ENCODE results near the gene MTARC1.

The MTARC1 gene

DNA sequence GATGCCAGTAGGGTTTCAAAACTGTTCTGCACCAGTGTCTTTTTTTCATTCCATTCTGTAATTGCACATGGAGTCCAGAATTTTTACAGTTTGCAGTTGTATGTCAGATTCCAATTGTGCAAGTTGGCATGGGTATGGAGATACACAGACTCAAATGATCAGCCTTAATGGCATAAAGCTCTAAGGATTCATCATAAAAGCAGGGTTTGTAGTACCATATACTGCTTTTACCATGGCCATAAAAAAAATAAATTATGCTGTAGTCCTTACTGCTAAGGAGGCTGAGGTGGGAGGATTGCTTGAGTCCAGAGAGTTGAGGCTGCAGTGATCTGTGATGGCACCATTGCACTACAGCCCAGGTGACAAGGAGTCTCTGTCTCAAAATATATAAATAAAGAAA lies 10.3 kb downstream of the MTARC1 start:
- no peak for DNase-seq
- intact Hi-C loops (cut with DNase I) = no loop called here

DNA sequence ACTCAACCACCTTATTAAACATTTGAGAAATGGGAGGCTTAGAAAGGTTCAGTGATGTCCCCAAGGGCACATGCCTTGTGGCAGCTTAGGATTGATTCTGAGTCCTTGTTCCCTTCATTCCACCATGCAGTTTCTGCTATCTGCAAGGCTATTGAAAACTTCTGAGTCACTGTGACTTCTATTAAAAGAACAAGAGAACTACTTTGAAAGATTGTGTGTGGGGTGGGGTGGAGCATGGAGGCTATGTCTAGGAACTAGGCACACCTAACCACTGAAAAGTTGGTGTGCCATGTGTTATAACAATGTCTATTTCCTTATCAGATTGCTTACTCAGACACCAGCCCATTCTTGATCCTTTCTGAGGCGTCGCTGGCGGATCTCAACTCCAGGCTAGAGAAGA lies 10.8 kb downstream of the MTARC1 start:
- intact Hi-C loops (cut with DNase I) = no loop called here
- DNase-seq = peak in 7 of 42 donors; percentile 15 to 46 (median 35)

DNA sequence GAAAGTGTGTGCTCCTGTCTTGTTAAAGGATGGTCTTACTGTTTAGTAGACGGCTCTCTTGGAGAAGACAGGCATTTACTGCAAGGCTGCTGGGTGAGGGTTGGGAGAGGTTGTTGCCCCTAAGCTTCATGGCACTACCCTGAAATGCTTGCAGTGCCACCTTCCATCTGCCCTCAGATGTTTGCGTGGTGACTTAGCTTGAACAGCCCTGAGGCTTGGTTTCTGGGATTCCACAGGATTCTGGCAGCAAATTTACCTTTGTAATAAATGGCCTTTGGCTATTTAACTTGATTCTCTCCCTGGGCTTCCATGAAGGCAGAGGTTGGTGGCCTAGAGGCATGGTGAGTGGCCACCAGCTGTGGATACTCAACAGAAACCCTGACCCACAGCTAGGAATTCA lies 11.6 kb downstream of the MTARC1 start:
- no peak for DNase-seq
- intact Hi-C loops (cut with DNase I) = no loop called here

DNA sequence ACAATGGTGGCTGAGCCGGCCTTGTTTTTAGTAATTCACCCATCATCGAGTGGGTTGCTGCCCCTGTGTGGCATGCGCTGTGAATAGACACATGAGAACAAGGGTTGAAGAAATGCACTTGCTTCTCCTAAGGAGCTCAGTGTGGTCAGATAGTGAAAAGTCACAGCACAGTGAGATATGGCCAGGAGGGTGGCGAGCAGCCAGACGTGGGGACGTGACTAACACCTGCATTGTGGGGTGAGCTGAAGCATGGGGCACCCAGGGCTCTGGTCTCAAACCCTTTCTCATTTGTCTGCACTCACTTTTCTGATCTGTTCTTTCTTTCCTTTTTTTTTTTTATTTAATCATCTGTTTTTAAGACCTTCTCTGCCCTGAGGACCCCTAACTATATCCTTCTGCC lies 13.5 kb downstream of the MTARC1 start:
- intact Hi-C loops (cut with DNase I) = no loop called here

DNA sequence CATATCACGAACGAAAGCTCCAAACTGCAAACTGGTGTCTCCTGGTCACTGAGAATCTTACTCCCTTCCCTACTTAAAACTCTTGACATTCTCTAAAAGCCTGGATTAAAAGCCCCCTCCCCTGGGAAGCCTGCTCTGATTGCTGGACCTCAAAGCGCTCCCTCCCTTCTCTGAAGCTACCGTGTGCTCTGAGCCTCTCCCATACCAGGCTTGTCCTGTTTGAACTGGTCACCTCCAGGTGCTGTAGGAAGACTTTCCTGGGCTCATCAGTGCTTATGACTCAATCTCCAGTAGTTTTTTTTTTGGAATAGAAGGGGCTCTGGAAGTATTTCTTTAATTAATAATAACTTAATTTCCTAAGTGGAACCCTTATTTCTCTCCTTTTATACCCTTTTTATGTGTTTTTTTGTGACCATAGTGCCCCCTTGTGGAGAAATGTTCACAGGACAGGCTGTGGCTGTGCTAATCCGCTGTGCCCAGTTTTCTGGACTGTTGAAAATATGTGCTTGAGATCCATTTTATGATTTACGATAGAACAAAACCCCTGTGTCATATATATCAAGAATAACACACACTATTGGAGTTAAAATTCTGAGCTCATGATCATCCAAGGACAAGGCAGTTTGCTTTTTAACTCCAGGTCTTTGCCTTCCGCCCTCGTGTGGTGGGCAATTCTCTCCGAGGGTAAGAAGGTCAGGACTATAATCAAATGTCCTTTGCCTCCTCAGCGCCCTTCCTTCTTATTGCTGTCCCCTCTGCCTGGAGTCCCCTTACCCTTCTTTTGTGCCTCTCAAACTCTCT lies 16.9 kb downstream of the MTARC1 start:
- DNase-seq = peak in 15 of 42 donors; percentile 15 to 72 (median 39)
- intact Hi-C loops (cut with DNase I) = no loop called here

More for the DNA sequence above, 13.5 kb downstream of the MTARC1 start:
- DNase-seq = peak in 1 of 42 donors; percentile 29

DNA sequence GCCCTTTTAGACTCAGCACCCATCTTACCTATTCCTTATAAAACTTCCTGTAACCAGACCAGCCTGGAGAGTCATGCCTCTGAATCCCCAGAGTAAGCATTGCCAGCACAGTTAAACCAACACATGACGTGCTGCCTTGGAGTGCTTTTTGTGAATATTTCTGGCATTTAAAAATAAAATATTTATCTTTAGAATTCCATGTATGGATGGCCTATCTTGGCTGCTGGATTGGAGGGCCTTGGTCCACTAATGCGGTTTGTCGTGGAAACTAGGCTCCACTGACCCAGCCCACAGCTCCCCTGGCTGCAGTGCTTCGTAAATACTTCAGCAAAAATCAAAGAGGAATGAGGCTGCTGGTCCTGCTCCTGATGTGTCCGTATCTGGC lies 17.5 kb downstream of the MTARC1 start:
- no peak for DNase-seq
- intact Hi-C loops (cut with DNase I) = no loop called here

DNA sequence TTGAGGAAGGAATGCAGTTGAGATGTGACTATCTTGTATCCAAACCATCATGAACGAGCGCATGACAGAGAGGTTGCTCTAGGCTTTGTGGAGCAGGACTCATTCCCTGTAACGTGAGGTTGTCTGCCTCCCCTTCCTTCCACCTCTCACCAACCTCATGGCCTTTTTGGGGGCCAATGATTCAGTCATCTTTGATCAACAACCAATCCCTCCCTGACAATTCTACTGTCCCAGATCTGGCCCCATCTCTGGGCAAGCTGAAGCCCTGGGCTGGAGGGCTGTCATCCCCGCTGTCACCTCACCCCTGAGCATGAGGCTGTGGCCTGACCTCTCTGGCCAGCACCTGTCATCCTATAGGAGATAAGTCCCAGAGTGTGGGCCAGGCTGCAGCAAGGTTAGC lies 19.7 kb downstream of the MTARC1 start:
- no peak for DNase-seq
- intact Hi-C loops (cut with DNase I) = no loop called here

DNA sequence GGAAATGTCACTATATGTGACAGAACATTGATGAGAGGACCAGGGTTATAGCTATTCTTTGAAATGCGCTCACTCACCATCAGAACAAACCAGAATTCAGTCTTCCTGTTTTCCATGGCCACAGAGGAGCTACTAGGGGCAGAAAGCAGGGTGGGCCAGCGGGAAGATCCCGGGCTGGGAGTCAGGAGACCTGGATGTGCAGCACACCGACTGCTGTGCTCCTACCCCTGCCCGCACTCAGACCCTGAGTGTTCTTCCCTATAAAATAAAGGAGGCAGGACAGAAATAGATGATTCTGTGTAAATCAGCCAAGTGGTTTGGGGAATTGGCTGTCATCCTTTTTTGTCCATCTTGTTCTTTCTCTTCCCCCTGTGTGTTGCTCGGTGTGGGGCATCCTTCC lies 21.0 kb downstream of the MTARC1 start:
- intact Hi-C loops (cut with DNase I) = no loop called here
- DNase-seq = no peak

DNA sequence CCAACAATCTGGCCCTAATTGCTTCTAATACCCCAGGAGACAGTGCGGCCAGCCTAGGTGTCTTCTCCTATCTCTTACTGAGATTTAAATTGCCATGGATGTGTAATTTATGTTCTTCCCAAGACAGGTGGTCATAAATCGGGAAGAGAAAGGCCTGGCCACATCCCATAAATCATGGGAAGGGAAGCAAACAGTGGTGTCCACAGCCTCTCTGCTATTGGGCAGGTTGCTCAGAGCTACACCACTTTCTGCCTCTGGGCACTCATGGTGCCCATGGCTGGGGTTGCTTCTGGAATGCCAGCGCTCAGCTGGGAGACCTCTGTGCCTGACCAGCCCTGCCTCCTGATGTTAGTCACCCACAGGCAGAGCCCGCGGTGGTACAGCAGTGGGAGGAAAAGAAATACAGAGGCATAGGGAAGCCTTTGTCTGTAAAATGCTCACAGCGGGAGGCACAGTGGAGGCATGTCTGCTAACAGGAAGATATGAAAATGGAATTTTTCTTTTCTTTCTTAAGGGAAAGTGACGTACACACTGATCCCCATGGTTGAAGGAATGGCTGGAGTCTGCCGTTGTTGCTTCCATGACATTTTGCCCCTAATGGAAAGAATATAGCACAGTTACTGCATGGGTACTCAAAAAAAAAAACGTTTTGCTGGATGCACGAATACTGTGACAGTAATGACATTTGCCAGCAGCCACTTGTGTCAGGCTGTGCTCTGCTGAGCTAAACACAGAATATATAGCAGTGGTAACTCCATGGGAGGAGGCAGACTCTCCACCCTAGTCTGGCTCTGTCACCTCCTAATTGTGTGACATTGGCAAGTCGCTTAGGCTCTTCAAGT lies 21.9 kb downstream of the MTARC1 start:
- intact Hi-C loops (cut with DNase I) = no loop called here
- DNase-seq = peak in 5 of 42 donors; percentile 16 to 49 (median 27)

DNA sequence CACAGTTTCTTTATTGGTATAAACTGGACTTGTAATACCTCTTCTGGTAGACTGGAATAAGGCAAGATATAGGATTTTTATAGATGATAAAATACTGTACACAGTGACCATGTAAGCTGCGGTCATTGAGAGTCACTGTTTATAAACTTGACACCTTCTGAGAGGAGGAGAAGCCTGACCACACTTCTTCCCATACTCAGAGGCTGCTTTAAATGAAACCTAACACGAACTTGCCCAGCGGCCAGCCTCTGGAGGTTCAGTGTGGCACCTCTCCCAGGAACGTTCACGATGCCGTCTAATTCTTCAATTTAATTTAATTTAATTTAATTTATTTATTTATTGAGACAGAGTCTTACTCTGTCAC lies 22.5 kb downstream of the MTARC1 start:
- intact Hi-C loops (cut with DNase I) = no loop called here
- DNase-seq = no peak

DNA sequence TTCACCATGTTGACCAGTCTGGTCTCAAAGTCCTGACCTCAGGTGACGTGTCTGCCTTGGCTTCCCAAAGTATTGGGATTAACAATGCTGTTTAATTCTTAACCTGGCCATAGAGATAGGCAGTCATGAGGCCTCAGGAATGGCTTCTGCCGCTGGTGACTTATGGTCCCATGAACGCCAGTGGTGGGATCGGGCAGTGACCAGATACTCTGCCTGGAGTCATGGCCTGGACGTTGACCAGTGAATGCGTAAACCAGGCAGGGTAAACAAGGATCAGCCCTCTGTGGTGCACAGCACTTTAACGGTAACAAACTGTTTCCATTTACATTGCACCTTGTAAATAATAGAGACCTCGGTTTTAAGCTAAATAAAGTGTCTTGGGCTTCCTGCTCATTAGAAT lies 23.0 kb downstream of the MTARC1 start:
- intact Hi-C loops (cut with DNase I) = no loop called here
- DNase-seq = no peak

DNA sequence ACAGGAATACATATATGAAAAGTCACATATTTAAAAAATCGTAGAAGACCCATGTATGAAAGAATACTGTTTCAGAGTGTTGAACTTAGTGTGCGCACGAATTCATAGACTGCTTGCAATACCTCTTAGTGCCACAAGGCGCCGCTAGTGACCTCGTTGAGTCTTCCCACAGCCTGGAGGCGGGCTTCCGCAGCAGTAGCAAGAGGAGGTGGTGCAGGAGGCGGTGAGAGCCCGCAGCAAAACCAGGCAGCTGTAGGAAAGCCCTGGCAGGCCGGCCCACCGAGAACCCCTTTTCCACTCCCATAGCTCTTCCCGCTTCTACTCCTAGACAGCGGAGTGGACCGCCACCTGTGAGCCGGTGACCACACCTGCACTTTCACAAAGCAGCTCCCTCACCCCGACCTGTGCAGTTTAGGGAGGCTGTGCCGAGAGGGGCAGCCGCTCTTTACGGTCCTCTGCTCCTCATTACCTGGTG lies 23.5 kb downstream of the MTARC1 start:
- intact Hi-C loops (cut with DNase I) = no loop called here
- DNase-seq = peak in 40 of 42 donors; percentile 23 to 77 (median 57)

DNA sequence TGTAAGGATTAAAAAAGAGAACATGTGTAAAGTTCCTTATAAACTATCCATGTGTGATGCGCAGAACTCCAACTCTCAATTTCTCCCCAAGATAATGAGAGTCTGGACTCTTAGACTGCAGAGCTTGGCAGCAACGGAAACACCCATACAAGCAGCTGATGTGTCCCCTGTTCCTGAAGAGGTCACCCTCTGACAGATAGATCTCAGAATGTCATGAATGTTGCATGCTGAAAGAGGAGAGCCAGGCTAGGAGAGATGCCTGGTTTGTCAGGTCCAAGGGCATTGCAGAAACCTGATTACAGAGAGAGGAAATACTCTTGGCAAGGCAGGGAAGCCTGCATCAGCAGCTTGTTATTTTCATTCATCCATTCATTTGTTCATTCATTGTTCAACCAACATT lies 24.2 kb downstream of the MTARC1 start:
- intact Hi-C loops (cut with DNase I) = no loop called here
- no peak for DNase-seq

DNA sequence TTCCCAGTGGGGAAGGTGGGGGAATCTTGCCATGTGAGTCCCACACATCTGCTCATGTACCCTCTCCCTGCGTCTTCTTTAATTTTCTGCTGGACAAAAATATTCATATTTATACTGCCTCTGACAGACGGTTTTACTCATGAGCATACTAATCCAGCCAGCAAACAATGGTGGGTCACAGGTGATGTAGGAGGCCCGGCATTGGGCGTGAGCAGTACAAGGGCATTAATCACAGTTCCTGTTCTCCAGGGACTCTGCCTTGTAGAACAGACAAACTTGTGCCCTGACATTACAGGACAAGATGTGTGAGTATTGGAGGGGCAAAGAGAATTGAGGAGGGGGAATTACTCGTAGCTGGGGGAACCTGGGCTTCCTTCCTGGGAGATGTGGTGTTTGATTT lies 25.0 kb downstream of the MTARC1 start:
- no peak for DNase-seq
- intact Hi-C loops (cut with DNase I) = no loop called here

DNA sequence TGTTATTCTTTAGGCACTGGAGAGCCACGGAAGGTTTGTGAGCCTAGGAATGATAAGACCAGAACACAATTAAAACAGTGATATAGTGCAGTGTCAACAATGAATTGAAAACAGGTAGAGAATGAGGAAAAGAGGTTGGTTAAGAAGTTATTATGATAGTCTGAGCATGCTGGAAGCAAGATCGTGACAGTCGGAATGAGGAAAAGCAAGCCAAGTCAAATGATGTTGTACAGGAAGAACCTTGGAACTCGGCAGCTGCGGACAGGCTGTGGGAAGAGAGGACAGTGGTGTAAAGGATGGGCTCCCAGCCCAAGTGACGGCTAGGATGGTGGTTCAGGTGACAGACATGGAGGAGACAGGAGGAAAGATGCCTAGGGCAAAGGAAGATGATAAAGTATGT lies 25.6 kb downstream of the MTARC1 start:
- intact Hi-C loops (cut with DNase I) = no loop called here
- no peak for DNase-seq

DNA sequence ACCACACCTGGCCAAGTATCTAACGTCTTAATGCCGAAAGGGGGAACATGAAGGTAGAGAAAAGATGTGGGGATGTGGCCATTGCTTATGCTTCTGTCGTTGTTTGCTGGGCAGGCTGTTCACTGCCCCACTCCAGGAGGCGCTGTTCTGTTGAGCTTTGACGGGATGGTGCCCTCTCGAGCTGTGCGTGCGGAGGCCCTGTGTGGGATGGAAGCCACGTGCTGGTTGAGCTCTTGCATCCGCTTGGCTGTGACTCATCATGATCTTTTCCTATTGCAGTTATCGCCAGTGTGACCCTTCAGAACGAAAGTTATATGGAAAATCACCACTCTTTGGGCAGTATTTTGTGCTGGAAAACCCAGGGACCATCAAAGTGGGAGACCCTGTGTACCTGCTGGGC lies 26.3 kb downstream of the MTARC1 start:
- intact Hi-C loops (cut with DNase I) = no loop called here
- DNase-seq = no peak

DNA sequence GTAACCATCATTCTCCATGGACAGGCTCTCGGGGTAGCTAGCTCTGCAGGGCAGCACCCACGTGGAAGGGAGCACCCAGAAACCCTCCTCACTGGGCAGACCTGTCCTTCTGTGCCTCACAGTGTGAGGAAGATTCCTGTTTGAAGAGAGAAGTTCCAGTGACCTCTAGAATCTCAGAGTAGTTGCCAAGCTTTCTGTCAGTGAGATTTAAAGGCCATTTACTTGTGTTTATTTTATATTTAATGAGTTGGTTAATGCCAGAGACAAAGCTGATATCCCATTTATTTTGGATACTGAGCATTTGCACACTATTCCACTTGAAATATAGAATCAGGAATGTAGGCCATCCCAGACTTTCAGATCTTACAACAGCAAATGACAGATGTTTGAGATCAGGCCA lies 28.7 kb downstream of the MTARC1 start:
- no peak for DNase-seq
- intact Hi-C loops (cut with DNase I) = no loop called here

DNA sequence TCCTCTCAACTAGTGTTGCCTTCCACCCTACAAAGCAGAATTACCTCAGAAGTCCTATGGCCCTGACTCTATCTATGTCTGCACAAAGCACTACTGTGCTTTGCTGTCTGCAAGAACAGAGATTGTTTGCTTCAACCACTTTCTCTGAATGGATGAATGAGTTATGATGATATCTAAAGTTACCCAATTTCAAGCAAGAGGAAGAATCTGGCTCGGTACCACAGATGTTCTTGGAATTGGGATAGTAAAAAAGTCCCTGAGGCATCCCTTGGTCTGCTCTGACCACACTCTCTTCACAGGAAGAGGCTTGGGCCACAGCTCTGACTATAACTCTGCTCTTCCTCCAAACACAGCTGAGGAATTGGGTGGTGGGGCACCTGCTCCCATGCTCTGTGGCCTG lies 31.2 kb downstream of the MTARC1 start:
- intact Hi-C loops (cut with DNase I) = no loop called here
- no peak for DNase-seq

DNA sequence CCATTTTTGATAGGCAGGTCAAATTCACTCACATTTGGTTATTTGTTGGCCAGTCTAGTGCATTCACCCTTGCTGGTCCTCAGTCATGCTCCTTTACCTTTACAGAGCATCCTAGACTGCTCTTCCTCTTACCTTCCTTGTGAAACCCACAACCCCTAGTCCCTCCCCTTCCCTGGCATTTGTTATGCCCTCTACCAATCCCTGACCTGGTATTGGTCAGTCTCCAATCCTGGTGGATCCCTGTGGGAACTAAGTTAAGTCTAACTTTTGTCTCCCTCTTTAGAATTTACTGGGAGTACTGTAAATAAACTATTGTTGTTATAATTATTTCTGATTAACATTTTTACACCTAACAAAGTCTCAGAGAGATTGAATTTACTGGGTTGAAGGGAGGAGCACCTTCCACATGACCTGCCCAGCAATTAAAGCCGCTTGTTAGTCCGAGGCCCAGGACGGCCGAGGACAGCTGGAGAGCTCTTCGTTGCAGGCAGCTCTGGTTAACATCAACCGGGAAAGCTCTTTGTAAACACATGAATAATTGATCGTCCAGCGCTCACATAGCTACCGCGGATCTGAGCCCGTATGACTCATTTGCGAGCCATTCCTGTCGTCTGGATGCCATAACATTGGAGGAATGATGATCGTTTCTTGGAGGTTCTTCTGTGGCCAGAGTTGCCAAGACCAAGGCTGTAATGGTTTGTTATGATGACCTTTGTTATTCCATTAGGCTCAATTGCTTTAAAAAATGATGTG lies 31.9 kb downstream of the MTARC1 start:
- DNase-seq = no peak
- intact Hi-C loops (cut with DNase I) = no loop called here
